Activated CD4-positive, CD25-positive, alpha-beta regulatory T cell treated with anti-CD3 and anti-CD28 coated beads, Interleukin-2, amount 50 U/mL, for 24 hours (primary cell): ENCODE results near the gene TP73.

Source experiments
- ATAC-seq, 2 donors: fragments of 150-1000 bp; cut with Tn5 transposase; one replicate each; pipeline ENCODE4 v1.10.0; 2021; ENCODE audit warnings: mild to moderate bottlenecking in 1 of 2, moderate library complexity in 1 of 2

TP73 gene

GRCh38 chr1:3731583-3732433, 79.5 kb downstream of the TP73 start:
- no peak for ATAC-seq

GRCh38 chr1:3732434-3733093, 80.2 kb downstream of the TP73 start:
- ATAC-seq: no peak

- ATAC-seq: no peak
Observed at GRCh38 chr1:3733094-3733882, 81.0 kb downstream of the TP73 start.

GRCh38 chr1:3733883-3734589, 81.7 kb downstream of the TP73 start:
- no peak for ATAC-seq

- no peak for ATAC-seq
Observed at GRCh38 chr1:3734602-3735001, 82.3 kb downstream of the TP73 start.

GRCh38 chr1:3735027-3735681, 82.8 kb downstream of the TP73 start:
- no peak for ATAC-seq

GRCh38 chr1:3735688-3736087, 83.4 kb downstream of the TP73 start:
- ATAC-seq: no peak

- no peak for ATAC-seq
Observed at GRCh38 chr1:3736131-3736561, 83.8 kb downstream of the TP73 start.

GRCh38 chr1:3736708-3737107, 84.4 kb downstream of the TP73 start:
- ATAC-seq: no peak

- no peak for ATAC-seq
Observed at GRCh38 chr1:3738943-3739342, 86.6 kb downstream of the TP73 start.

- ATAC-seq: no peak
Observed at GRCh38 chr1:3740042-3740441, 87.7 kb downstream of the TP73 start.

GRCh38 chr1:3740752-3741151, 88.4 kb downstream of the TP73 start:
- no peak for ATAC-seq

GRCh38 chr1:3741566-3742438, 89.5 kb downstream of the TP73 start:
- no peak for ATAC-seq

GRCh38 chr1:3742439-3743298, 90.4 kb downstream of the TP73 start:
- ATAC-seq: no peak

- ATAC-seq: no peak
Observed at GRCh38 chr1:3743421-3743820, 91.1 kb downstream of the TP73 start.

GRCh38 chr1:3743826-3744225, 91.5 kb downstream of the TP73 start:
- no peak for ATAC-seq

GRCh38 chr1:3744646-3745045, 92.3 kb downstream of the TP73 start:
- no peak for ATAC-seq

GRCh38 chr1:3745071-3745470, 92.8 kb downstream of the TP73 start:
- ATAC-seq: no peak

GRCh38 chr1:3745590-3746381, 93.5 kb downstream of the TP73 start:
- no peak for ATAC-seq
